Lower lobe of right lung (tissue), 2 donors: Measurements from ENCODE around the gene SESTD1. TPM values are rescaled to one million over a fixed set of nuclear protein-coding genes. Genes with fewer than 3 reads are reported as not detected.

ENCODE experiments used
- ATAC-seq, 2 donors: fragments of 200-7000 bp; cut with Tn5 transposase; one replicate each; pipeline ENCODE4 v1.9.1; 2020 to 2022; ENCODE audit warnings: mild to moderate bottlenecking in 2 of 2, moderate library complexity in 2 of 2
- DNase-seq: peaks from one replicate; pipeline ENCODE4 v3.0.0-alpha.2; 2020
- H3K27ac ChIP-seq: fragments of 200-600 bp; one replicate; pipeline ENCODE4 v1.8.0; 2022
- H3K27me3 ChIP-seq: fragments of 200-600 bp; one replicate; pipeline ENCODE4 v1.8.0; 2022; ENCODE audit warnings: low read depth
- H3K36me3 ChIP-seq: fragments of 200-600 bp; one replicate; pipeline ENCODE4 v1.8.0; 2022; ENCODE audit warnings: mild to moderate bottlenecking
- H3K4me1 ChIP-seq: fragments of 200-600 bp; one replicate; pipeline ENCODE4 v1.8.0; 2022
- H3K4me3 ChIP-seq: fragments of 200-600 bp; one replicate; pipeline ENCODE4 v1.8.0; 2022; ENCODE audit warnings: mild to moderate bottlenecking
- H3K9me3 ChIP-seq: fragments of 200-600 bp; one replicate; pipeline ENCODE4 v1.8.0; 2022
- intact Hi-C: fragments of 100-400 bp; cut with DNase I; formaldehyde crosslinking; loops from one replicate; pipeline ENCODE4 v1.11.0; 2022
- total RNA-seq: library from RNA; stranded (reverse); fragmentation: NEBNext Ultra II Directional; extraction: Animal tissue kit (Norgen Biotek cat#: 25700); gene quantifications from one replicate; pipeline ENCODE4 v1.2.1, GENCODE V29; 2021
- TF ChIP-seq, protein P1 (sequence below): fragments of 200-600 bp; IDR thresholded peaks from one replicate; pipeline ENCODE4 v1.8.0; 2022; ENCODE audit warnings: antibody characterized with exemption, mild to moderate bottlenecking
- donor health status: DM: no; HTN: yes; CAD: no; lungs with severe emphysema.

The SESTD1 gene
- total RNA-seq, 1 donor from 2014 or later = 107 TPM

DNA sequence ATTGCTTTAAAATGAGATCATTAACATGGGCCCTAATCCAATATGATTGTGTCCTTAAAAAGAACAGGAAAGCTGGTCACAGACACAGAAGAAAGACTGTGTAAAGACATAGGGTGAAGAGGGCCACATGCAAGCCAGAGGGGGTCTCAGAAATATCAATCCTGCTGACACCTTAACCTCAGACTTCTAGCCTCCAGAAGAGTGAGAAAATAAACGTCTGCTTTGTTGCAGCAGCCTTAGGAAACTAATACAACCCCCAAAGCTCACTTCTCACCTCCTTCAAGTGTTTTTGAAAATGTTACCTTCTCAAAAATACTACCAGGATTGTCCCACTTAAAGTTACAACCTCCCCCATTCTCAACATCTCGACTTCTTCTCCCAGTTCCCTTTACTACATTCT, 39.8 kb upstream of the SESTD1 start:
- DNase-seq = no peak
- H3K36me3 ChIP-seq = no peaks in the 10 kb centered on the region
- H3K27me3 ChIP-seq = no peaks in the 10 kb centered on the region
- no peaks in the 10 kb centered on the region for H3K4me1 ChIP-seq
- H3K27ac ChIP-seq = no peak overlapping the region
- TF ChIP-seq, protein P1, sequence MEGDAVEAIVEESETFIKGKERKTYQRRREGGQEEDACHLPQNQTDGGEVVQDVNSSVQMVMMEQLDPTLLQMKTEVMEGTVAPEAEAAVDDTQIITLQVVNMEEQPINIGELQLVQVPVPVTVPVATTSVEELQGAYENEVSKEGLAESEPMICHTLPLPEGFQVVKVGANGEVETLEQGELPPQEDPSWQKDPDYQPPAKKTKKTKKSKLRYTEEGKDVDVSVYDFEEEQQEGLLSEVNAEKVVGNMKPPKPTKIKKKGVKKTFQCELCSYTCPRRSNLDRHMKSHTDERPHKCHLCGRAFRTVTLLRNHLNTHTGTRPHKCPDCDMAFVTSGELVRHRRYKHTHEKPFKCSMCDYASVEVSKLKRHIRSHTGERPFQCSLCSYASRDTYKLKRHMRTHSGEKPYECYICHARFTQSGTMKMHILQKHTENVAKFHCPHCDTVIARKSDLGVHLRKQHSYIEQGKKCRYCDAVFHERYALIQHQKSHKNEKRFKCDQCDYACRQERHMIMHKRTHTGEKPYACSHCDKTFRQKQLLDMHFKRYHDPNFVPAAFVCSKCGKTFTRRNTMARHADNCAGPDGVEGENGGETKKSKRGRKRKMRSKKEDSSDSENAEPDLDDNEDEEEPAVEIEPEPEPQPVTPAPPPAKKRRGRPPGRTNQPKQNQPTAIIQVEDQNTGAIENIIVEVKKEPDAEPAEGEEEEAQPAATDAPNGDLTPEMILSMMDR = no peak
- ATAC-seq = no peak
- intact Hi-C loops = no loop called here
- no peaks in the 10 kb centered on the region for H3K9me3 ChIP-seq
- no peak overlapping the region for H3K4me3 ChIP-seq

DNA sequence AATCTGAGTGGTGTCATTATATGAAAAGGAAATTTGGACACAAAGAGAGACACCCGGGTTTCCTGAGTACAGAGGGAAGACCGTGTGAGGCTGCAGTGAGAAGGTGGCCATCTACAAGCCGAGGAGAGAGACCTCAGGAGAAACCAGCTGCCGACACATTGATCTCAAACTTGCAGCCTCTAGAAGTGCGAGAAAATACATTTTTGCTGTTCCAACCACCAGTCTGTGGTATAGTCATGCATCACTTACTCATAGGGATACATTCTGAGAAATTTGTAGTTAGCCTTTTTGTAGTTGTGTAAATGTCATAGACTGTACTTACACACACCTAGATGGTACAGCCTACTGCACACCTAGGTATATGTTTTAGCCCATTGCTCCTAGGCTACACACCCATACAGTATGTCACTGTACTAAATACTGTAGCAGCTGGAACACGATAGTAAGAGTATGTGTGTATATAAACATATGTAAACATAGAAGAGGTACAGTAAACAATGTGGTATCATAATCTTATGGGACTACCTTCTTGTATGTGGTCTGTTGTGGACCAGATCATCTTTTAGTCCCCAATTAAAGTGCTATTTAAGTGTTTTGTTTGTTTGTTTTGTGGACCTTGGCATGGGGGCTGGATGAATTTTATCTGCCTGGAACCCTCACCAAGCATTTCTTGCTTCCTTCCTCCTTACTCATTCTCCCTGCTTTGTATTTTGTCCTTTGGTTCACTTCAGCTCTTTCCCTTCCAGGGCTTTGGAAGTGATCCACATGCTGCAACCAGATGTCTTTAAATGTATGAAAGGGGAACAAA, 38.3 kb upstream of the SESTD1 start:
- no peak for DNase-seq
- Histone ChIP-seq H3K4me3 (no peak overlapping the region), H3K27ac (no peak overlapping the region), H3K4me1 (no peaks in the 10 kb centered on the region), H3K27me3 (no peaks in the 10 kb centered on the region), H3K36me3 (no peaks in the 10 kb centered on the region), H3K9me3 (no peaks in the 10 kb centered on the region)
- ATAC-seq = no peak
- intact Hi-C loops = no loop called here
- TF ChIP-seq, protein P1 = no peak

DNA sequence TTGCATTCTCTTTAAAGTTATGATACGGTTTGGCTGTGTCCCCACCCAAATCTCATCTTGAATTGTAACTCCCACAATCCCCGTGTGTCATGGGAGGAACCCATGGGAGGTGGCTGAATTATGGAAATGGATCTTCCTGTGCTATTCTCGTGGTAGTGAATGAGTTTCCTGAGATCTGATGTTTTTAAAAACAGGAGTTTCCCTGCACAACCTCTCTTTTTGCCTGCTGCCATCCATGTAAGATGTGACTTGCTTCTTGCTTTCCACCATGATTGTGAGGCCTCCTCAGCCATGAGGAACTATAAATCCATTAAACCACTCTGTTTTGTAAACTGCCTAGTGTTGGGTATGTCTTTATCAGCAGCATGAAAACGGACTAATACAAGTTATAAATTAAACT, 37.5 kb upstream of the SESTD1 start:
- Histone ChIP-seq H3K36me3 (no peaks in the 10 kb centered on the region), H3K4me3 (no peak overlapping the region), H3K27ac (no peak overlapping the region), H3K4me1 (no peaks in the 10 kb centered on the region), H3K9me3 (no peaks in the 10 kb centered on the region), H3K27me3 (no peaks in the 10 kb centered on the region)
- DNase-seq (no peak), ATAC-seq (no peak)
- TF ChIP-seq, protein P1 = no peak
- intact Hi-C loops = no loop called here

DNA sequence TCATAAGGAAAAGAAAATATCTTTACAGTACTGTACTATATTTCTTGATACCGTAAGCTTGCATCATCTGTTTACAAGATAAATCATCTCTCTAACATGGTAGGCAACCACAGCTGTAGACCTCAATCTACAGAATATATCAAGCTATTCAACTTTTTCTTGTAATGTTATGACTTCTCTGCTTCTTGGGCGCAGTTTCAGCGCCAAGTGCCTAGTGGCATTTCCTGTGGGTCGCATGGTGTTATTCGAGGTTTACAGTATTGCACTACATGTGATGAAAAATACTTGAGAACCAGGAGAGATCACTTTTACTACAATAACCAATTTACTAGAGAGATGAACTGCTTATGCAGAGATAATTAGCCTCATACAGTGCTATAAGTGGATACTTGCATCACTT, 34.0 kb upstream of the SESTD1 start:
- no peak overlapping the region for H3K27ac ChIP-seq
- H3K4me1 ChIP-seq = no peaks in the 10 kb centered on the region
- no peaks in the 10 kb centered on the region for H3K9me3 ChIP-seq
- ATAC-seq = no peak
- no peaks in the 10 kb centered on the region for H3K36me3 ChIP-seq
- no peak for DNase-seq
- TF ChIP-seq, protein P1 = no peak
- no peak overlapping the region for H3K4me3 ChIP-seq
- intact Hi-C loops = no loop called here
- no peaks in the 10 kb centered on the region for H3K27me3 ChIP-seq

DNA sequence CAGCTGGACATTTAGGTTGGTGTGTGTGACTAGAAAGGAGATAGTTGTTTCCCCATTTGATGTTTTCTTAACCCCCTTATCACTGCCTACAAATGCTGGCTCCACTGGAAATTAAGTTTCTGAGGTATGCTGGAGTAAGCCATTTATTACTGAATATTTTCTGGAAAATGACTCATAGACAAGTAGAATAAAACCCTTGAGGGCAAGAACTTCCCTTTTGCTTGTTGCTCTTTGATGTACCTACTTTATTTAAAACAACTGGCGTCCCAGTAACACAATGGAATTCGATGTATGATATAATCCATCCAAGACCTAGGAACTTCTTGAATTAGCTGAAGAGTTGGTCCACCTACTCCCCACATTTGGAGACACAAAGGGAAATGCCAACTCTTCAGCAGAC, 33.3 kb upstream of the SESTD1 start:
- Histone ChIP-seq H3K4me3 (no peak overlapping the region), H3K36me3 (no peaks in the 10 kb centered on the region), H3K4me1 (no peaks in the 10 kb centered on the region), H3K9me3 (no peaks in the 10 kb centered on the region), H3K27me3 (no peaks in the 10 kb centered on the region), H3K27ac (no peak overlapping the region)
- no peak for ATAC-seq
- intact Hi-C loops = no loop called here
- DNase-seq = no peak
- TF ChIP-seq, protein P1 = no peak
